Measurements from ENCODE around the gene PTK7. TPM values are rescaled to one million over a fixed set of nuclear protein-coding genes. Genes with fewer than 3 reads are reported as not detected.

Gene PTK7
- total and polyA plus RNA-seq, 2 experiments from 2014 or later = 46.1 to 147 TPM

DNA sequence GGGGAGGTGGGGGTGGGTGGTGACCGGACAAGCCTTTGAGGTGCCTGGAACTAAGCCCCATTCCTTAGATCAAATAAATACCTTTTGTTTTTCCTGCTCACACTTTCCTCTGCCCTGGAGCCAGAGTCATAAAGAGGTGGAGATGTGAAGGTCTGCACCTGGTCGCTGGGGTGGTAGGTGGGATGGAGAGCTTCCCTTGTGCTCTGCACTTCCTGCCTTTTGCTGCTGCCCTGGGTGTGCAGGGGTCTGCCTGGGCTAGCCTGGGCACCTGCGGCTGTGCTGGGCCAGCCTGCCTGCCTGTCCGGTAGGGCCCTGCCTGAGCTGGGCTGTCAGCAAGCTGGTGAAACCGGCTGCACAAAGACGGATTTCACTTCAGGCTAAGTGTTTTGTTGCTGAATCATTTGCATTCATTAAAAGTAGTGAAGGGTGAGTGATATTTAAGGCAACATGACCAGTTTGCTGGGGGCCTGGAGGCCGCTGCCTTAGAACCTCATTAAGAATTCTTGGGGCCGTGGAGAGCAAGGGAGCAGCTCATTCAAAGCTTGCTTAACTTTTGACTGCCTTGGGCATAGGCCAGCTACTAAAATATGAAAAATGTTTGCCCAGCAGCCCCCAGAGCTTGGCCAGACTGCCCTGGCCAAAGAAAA is 20.5 kb downstream of the PTK7 start:
- H3K27ac Mint-ChIP-seq = peak overlapping the region; percentile 93
- Histone ChIP-seq H3K4me1 (ENCODE audit: insufficient read depth) (peaks cover 43% of the 10 kb centered on the region), H3K36me3 (ENCODE audit: insufficient read depth) (no peaks in the 10 kb centered on the region), H3K9me2 (ENCODE audit: insufficient read depth) (no peaks in the 10 kb centered on the region), H3K4me3 (no peak overlapping the region; the same call in 1 of the 2 replicates), H2AFZ (no peak overlapping the region), H3K27me3 (ENCODE audit: insufficient read depth) (no peaks in the 10 kb centered on the region), H3K27ac (ENCODE audit: low read depth) (peak overlapping the region; percentile 84), H4K20me1 (replicated peaks; ENCODE audit: insufficient read depth) (no peaks in the 10 kb centered on the region), H3F3A (replicated peaks; ENCODE audit: low read depth) (peaks cover 3% of the 10 kb centered on the region; the same call in 1 of the 2 replicates), H3K4me2 (peak overlapping the region; percentile 64; the same call in 1 of the 2 replicates), H3K79me2 (replicated peaks; ENCODE audit: insufficient read depth) (peaks cover 97% of the 10 kb centered on the region)
- ATAC-seq (peak; percentile 80), DNase-seq (ENCODE audit: low spot score) (peak; percentile 53)
- H3K4me1 Mint-ChIP-seq = peaks cover 46% of the 10 kb centered on the region
- no peaks in the 10 kb centered on the region for H3K9me3 Mint-ChIP-seq
- no peak for TF ChIP-seq CREB1 (CRISPR knock-in tag; IDR thresholded peaks at IDR 0.05; ENCODE audit: low read depth)
- TF ChIP-seq ZNF331 (CRISPR knock-in tag; IDR thresholded peaks at IDR 0.05; ENCODE audit: low read depth) = no peak
- no peak for TF ChIP-seq JUNB (IDR thresholded peaks at IDR 0.05; ENCODE audit: unreplicated experiment)
- TF ChIP-seq, protein P1, sequence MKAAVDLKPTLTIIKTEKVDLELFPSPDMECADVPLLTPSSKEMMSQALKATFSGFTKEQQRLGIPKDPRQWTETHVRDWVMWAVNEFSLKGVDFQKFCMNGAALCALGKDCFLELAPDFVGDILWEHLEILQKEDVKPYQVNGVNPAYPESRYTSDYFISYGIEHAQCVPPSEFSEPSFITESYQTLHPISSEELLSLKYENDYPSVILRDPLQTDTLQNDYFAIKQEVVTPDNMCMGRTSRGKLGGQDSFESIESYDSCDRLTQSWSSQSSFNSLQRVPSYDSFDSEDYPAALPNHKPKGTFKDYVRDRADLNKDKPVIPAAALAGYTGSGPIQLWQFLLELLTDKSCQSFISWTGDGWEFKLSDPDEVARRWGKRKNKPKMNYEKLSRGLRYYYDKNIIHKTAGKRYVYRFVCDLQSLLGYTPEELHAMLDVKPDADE (IDR thresholded peaks at IDR 0.05) = no peak
- TF ChIP-seq, protein P2, sequence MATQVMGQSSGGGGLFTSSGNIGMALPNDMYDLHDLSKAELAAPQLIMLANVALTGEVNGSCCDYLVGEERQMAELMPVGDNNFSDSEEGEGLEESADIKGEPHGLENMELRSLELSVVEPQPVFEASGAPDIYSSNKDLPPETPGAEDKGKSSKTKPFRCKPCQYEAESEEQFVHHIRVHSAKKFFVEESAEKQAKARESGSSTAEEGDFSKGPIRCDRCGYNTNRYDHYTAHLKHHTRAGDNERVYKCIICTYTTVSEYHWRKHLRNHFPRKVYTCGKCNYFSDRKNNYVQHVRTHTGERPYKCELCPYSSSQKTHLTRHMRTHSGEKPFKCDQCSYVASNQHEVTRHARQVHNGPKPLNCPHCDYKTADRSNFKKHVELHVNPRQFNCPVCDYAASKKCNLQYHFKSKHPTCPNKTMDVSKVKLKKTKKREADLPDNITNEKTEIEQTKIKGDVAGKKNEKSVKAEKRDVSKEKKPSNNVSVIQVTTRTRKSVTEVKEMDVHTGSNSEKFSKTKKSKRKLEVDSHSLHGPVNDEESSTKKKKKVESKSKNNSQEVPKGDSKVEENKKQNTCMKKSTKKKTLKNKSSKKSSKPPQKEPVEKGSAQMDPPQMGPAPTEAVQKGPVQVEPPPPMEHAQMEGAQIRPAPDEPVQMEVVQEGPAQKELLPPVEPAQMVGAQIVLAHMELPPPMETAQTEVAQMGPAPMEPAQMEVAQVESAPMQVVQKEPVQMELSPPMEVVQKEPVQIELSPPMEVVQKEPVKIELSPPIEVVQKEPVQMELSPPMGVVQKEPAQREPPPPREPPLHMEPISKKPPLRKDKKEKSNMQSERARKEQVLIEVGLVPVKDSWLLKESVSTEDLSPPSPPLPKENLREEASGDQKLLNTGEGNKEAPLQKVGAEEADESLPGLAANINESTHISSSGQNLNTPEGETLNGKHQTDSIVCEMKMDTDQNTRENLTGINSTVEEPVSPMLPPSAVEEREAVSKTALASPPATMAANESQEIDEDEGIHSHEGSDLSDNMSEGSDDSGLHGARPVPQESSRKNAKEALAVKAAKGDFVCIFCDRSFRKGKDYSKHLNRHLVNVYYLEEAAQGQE (IDR thresholded peaks at IDR 0.05; ENCODE audit: unreplicated experiment) = no peak
- TF ChIP-seq POLR2AphosphoS5 (IDR thresholded peaks at IDR 0.05; ENCODE audit: low read depth) = no peak
- no peak for TF ChIP-seq STAT1 (IDR thresholded peaks at IDR 0.05; ENCODE audit: unreplicated experiment)
- no peak for TF ChIP-seq EZH2 (IDR thresholded peaks at IDR 0.05; ENCODE audit: low read depth, unreplicated experiment)
- TF ChIP-seq EZH2phosphoT487 (IDR thresholded peaks at IDR 0.05; ENCODE audit: unreplicated experiment) = no peak
- TF ChIP-seq ZNF114 (CRISPR knock-in tag; IDR thresholded peaks at IDR 0.05) = no peak
- TF ChIP-seq, protein P3, sequence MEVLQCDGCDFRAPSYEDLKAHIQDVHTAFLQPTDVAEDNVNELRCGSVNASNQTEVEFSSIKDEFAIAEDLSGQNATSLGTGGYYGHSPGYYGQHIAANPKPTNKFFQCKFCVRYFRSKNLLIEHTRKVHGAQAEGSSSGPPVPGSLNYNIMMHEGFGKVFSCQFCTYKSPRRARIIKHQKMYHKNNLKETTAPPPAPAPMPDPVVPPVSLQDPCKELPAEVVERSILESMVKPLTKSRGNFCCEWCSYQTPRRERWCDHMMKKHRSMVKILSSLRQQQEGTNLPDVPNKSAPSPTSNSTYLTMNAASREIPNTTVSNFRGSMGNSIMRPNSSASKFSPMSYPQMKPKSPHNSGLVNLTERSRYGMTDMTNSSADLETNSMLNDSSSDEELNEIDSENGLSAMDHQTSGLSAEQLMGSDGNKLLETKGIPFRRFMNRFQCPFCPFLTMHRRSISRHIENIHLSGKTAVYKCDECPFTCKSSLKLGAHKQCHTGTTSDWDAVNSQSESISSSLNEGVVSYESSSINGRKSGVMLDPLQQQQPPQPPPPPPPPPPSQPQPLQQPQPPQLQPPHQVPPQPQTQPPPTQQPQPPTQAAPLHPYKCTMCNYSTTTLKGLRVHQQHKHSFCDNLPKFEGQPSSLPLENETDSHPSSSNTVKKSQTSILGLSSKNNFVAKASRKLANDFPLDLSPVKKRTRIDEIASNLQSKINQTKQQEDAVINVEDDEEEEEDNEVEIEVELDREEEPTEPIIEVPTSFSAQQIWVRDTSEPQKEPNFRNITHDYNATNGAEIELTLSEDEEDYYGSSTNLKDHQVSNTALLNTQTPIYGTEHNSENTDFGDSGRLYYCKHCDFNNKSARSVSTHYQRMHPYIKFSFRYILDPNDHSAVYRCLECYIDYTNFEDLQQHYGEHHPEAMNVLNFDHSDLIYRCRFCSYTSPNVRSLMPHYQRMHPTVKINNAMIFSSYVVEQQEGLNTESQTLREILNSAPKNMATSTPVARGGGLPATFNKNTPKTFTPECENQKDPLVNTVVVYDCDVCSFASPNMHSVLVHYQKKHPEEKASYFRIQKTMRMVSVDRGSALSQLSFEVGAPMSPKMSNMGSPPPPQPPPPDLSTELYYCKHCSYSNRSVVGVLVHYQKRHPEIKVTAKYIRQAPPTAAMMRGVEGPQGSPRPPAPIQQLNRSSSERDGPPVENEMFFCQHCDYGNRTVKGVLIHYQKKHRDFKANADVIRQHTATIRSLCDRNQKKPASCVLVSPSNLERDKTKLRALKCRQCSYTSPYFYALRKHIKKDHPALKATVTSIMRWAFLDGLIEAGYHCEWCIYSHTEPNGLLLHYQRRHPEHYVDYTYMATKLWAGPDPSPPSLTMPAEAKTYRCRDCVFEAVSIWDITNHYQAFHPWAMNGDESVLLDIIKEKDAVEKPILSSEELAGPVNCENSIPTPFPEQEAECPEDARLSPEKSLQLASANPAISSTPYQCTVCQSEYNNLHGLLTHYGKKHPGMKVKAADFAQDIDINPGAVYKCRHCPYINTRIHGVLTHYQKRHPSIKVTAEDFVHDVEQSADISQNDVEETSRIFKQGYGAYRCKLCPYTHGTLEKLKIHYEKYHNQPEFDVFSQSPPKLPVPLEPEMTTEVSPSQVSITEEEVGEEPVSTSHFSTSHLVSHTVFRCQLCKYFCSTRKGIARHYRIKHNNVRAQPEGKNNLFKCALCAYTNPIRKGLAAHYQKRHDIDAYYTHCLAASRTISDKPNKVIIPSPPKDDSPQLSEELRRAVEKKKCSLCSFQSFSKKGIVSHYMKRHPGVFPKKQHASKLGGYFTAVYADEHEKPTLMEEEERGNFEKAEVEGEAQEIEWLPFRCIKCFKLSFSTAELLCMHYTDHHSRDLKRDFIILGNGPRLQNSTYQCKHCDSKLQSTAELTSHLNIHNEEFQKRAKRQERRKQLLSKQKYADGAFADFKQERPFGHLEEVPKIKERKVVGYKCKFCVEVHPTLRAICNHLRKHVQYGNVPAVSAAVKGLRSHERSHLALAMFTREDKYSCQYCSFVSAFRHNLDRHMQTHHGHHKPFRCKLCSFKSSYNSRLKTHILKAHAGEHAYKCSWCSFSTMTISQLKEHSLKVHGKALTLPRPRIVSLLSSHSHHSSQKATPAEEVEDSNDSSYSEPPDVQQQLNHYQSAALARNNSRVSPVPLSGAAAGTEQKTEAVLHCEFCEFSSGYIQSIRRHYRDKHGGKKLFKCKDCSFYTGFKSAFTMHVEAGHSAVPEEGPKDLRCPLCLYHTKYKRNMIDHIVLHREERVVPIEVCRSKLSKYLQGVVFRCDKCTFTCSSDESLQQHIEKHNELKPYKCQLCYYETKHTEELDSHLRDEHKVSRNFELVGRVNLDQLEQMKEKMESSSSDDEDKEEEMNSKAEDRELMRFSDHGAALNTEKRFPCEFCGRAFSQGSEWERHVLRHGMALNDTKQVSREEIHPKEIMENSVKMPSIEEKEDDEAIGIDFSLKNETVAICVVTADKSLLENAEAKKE (CRISPR knock-in tag; IDR thresholded peaks at IDR 0.05) = no peak
- TF ChIP-seq, protein P4, sequence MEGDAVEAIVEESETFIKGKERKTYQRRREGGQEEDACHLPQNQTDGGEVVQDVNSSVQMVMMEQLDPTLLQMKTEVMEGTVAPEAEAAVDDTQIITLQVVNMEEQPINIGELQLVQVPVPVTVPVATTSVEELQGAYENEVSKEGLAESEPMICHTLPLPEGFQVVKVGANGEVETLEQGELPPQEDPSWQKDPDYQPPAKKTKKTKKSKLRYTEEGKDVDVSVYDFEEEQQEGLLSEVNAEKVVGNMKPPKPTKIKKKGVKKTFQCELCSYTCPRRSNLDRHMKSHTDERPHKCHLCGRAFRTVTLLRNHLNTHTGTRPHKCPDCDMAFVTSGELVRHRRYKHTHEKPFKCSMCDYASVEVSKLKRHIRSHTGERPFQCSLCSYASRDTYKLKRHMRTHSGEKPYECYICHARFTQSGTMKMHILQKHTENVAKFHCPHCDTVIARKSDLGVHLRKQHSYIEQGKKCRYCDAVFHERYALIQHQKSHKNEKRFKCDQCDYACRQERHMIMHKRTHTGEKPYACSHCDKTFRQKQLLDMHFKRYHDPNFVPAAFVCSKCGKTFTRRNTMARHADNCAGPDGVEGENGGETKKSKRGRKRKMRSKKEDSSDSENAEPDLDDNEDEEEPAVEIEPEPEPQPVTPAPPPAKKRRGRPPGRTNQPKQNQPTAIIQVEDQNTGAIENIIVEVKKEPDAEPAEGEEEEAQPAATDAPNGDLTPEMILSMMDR (conservative IDR thresholded peaks at IDR 0.05; ENCODE audit: low read depth in 2 of 2) = no peak
- TF ChIP-seq NANOG (IDR thresholded peaks at IDR 0.05; ENCODE audit: borderline replicate concordance) = no peak
- H3K27me3 Mint-ChIP-seq (ENCODE audit: insufficient read depth, low read depth, poor library complexity) = peaks cover 3% of the 10 kb centered on the region
- no peak overlapping the region for H3K4me3 Mint-ChIP-seq
- H3K36me3 Mint-ChIP-seq (ENCODE audit: low read depth) = no peaks in the 10 kb centered on the region

Data from GM23338 (cell line).